ENCODE measurements around the gene CBLN3. TPM values are rescaled to one million over a fixed set of nuclear protein-coding genes. Genes with fewer than 3 reads are reported as not detected.

The CBLN3 gene
- total RNA-seq, 1 experiment from 2014 or later, result 0.94 TPM

- TF ChIP-seq FOXP1 (CRISPR knock-in tag; IDR thresholded peaks at IDR 0.05; ENCODE audit: borderline replicate concordance), result no peak
Observed at GRCh38 chr14:24465368-24465767, 35.9 kb upstream of the CBLN3 start (continued).

GRCh38 chr14:24463884-24464785, 34.7 kb upstream of the CBLN3 start:
- ATAC-seq (no peak), DNase-seq (ENCODE audit: low spot score) (no peak)
- H3K9me3 Mint-ChIP-seq, result 0 out of 2 replicates have a peak, but pooled peaks cover 3% of the 10 kb centered on the region
- H3K27ac Mint-ChIP-seq, result no peak overlapping the region
- H3K36me3 Mint-ChIP-seq, result no peaks in the 10 kb centered on the region
- H3K4me3 Mint-ChIP-seq, result no peak overlapping the region
- TF ChIP-seq ZNF219 (CRISPR knock-in tag; IDR thresholded peaks at IDR 0.05; ENCODE audit: borderline replicate concordance) (no peak), SOX15 (CRISPR knock-in tag; IDR thresholded peaks at IDR 0.05) (no peak), GABPB1 (CRISPR knock-in tag; IDR thresholded peaks at IDR 0.05) (no peak), ZNF512 (CRISPR knock-in tag; IDR thresholded peaks at IDR 0.05; ENCODE audit: borderline replicate concordance) (no peak), EMX1 (CRISPR knock-in tag; IDR thresholded peaks at IDR 0.05) (no peak), ATF1 (CRISPR knock-in tag; IDR thresholded peaks at IDR 0.05) (no peak), ATF3 (CRISPR knock-in tag; conservative IDR thresholded peaks at IDR 0.05) (no peak), ERG (CRISPR knock-in tag; IDR thresholded peaks at IDR 0.05) (no peak), ZMAT4 (CRISPR knock-in tag; IDR thresholded peaks at IDR 0.05) (no peak), FOXP1 (CRISPR knock-in tag; IDR thresholded peaks at IDR 0.05; ENCODE audit: borderline replicate concordance) (no peak), ZNF425 (CRISPR knock-in tag; conservative IDR thresholded peaks at IDR 0.05) (no peak), ZNF121 (CRISPR knock-in tag; IDR thresholded peaks at IDR 0.05) (no peak), GTF2I (CRISPR knock-in tag; conservative IDR thresholded peaks at IDR 0.05) (no peak), NFE2L1 (CRISPR knock-in tag; IDR thresholded peaks at IDR 0.05) (no peak), GRHL2 (CRISPR knock-in tag; IDR thresholded peaks at IDR 0.05; ENCODE audit: insufficient replicate concordance, severe bottlenecking) (no peak), AR (CRISPR knock-in tag; IDR thresholded peaks at IDR 0.05) (no peak), PREB (CRISPR knock-in tag; IDR thresholded peaks at IDR 0.05; ENCODE audit: borderline replicate concordance) (no peak)
- POLR2A ChIA-PET, result no interaction called here
- H3K27me3 Mint-ChIP-seq (ENCODE audit: low read depth), result peaks cover 3% of the 10 kb centered on the region; the same call in 1 of the 2 replicates
- CTCF ChIA-PET, result interaction anchor here (0.7 kb wide), 1 partner anchor 373 kb away, joined by 3 read pairs; no protein-coding TSS in a partner anchor
- peaks cover 3% of the 10 kb centered on the region for H3K4me1 Mint-ChIP-seq
